GM18870 (cell line): ENCODE data around the gene VWA5B2.

Source experiments
- ATAC-seq: cut with Tn5 transposase; IDR thresholded peaks from one replicate; pipeline ENCODE4 v1.9.1; 2021; ENCODE audit warnings: moderate library complexity; ENCODE audit not compliant: unreplicated experiment

Gene VWA5B2

GRCh38 chr3:184223946-184224345 lies 5.4 kb upstream of the VWA5B2 start:
- ATAC-seq: no peak

- no peak for ATAC-seq
Measured at GRCh38 chr3:184227481-184227935, 1.9 kb upstream of the VWA5B2 start.

- no peak for ATAC-seq
Measured at GRCh38 chr3:184228376-184229137, 828 bp upstream of the VWA5B2 start.

- no peak for ATAC-seq
Measured at GRCh38 chr3:184230081-184230602, 757 bp downstream of the VWA5B2 start.

- ATAC-seq: no peak
Measured at GRCh38 chr3:184230603-184231528, 1.5 kb downstream of the VWA5B2 start.

- ATAC-seq: no peak
Measured at GRCh38 chr3:184231671-184232070, 2.3 kb downstream of the VWA5B2 start.

GRCh38 chr3:184233127-184233843 lies 3.9 kb downstream of the VWA5B2 start:
- ATAC-seq: no peak

- ATAC-seq: no peak
Measured at GRCh38 chr3:184234224-184234623, 4.8 kb downstream of the VWA5B2 start.

- no peak for ATAC-seq
Measured at GRCh38 chr3:184234671-184235380, 5.4 kb downstream of the VWA5B2 start.

GRCh38 chr3:184235381-184236032 lies 6.1 kb downstream of the VWA5B2 start:
- no peak for ATAC-seq

GRCh38 chr3:184236033-184236410 lies 6.6 kb downstream of the VWA5B2 start:
- ATAC-seq: no peak

- ATAC-seq: no peak
Measured at GRCh38 chr3:184236636-184237035, 7.3 kb downstream of the VWA5B2 start.

- ATAC-seq: no peak
Measured at GRCh38 chr3:184237211-184237610, 7.8 kb downstream of the VWA5B2 start.

GRCh38 chr3:184237807-184238206 lies 8.4 kb downstream of the VWA5B2 start:
- ATAC-seq: no peak

GRCh38 chr3:184238246-184238818 lies 8.9 kb downstream of the VWA5B2 start:
- no peak for ATAC-seq

- ATAC-seq: no peak
Measured at GRCh38 chr3:184239221-184239620, 9.8 kb downstream of the VWA5B2 start.

GRCh38 chr3:184239708-184240107 lies 10.3 kb downstream of the VWA5B2 start:
- no peak for ATAC-seq

GRCh38 chr3:184240384-184241140 lies 11.2 kb downstream of the VWA5B2 start:
- no peak for ATAC-seq

- no peak for ATAC-seq
Measured at GRCh38 chr3:184241141-184241446, 11.7 kb downstream of the VWA5B2 start.
